ENCODE data around the gene ATP5PO. TPM values are rescaled to one million over a fixed set of nuclear protein-coding genes. Genes with fewer than 3 reads are reported as not detected.

The ATP5PO gene
- total RNA-seq, 1 donor from 2014 or later = 309 TPM

- H3K4me1 ChIP-seq = no peaks in the 10 kb centered on the region
- H4K20me1 ChIP-seq (ENCODE audit: low read depth) = no peaks in the 10 kb centered on the region
- no peaks in the 10 kb centered on the region for H3K36me3 ChIP-seq
- no peaks in the 10 kb centered on the region for H3F3A ChIP-seq (ENCODE audit: low read depth)
- TF ChIP-seq CTCF (IDR thresholded peaks at IDR 0.05) = no peak
- no peak for TF ChIP-seq EZH2 (IDR thresholded peaks at IDR 0.05)
- TF ChIP-seq EZH2phosphoT487 (IDR thresholded peaks at IDR 0.05) = no peak
- H3K79me2 ChIP-seq (ENCODE audit: low read depth) = no peaks in the 10 kb centered on the region
- H3K4me2 ChIP-seq = no peak overlapping the region
- H3K4me3 ChIP-seq = no peak overlapping the region
- H3K27ac Mint-ChIP-seq = no peak overlapping the region
- H3K27me3 Mint-ChIP-seq (ENCODE audit: insufficient read depth, low read depth) = peaks cover 7% of the 10 kb centered on the region
- H3K4me1 Mint-ChIP-seq = peaks cover 2% of the 10 kb centered on the region
- peaks cover 4% of the 10 kb centered on the region for H3K36me3 Mint-ChIP-seq
- H3K9ac ChIP-seq = no peak overlapping the region
- H3K27me3 ChIP-seq = no peaks in the 10 kb centered on the region
- H3K9me3 ChIP-seq (ENCODE audit: low read depth) = no peaks in the 10 kb centered on the region
- no peak overlapping the region for H3K27ac ChIP-seq
- no peak overlapping the region for H2AFZ ChIP-seq (replicated peaks)
- no peak overlapping the region for H3K4me3 Mint-ChIP-seq
- no peak for DNase-seq (ENCODE audit: low spot score)
- H3K9me3 Mint-ChIP-seq = peaks cover 16% of the 10 kb centered on the region
Observed at GRCh38 chr21:33954395-33954794, 38.8 kb upstream of the ATP5PO start.

- Mint-ChIP-seq H3K9me3 (peaks cover 13% of the 10 kb centered on the region), H3K36me3 (peaks cover 6% of the 10 kb centered on the region), H3K27me3 (ENCODE audit: insufficient read depth, low read depth) (peaks cover 10% of the 10 kb centered on the region), H3K4me3 (no peak overlapping the region), H3K27ac (peak overlapping the region; percentile 86), H3K4me1 (peaks cover 31% of the 10 kb centered on the region)
- no peak for DNase-seq (ENCODE audit: low spot score)
- no peak overlapping the region for H3K4me3 ChIP-seq
- H3K27me3 ChIP-seq = no peaks in the 10 kb centered on the region
- H2AFZ ChIP-seq (replicated peaks) = no peak overlapping the region
- no peak overlapping the region for H3K4me2 ChIP-seq
- peaks cover 20% of the 10 kb centered on the region for H3K4me1 ChIP-seq
- no peaks in the 10 kb centered on the region for H3K79me2 ChIP-seq (ENCODE audit: low read depth)
- peaks cover 19% of the 10 kb centered on the region for H3F3A ChIP-seq (ENCODE audit: low read depth)
- H4K20me1 ChIP-seq (ENCODE audit: low read depth) = no peaks in the 10 kb centered on the region
- no peak overlapping the region for H3K27ac ChIP-seq
- no peak overlapping the region for H3K9ac ChIP-seq
- no peaks in the 10 kb centered on the region for H3K36me3 ChIP-seq
- no peaks in the 10 kb centered on the region for H3K9me3 ChIP-seq (ENCODE audit: low read depth)
- TF ChIP-seq CTCF (IDR thresholded peaks at IDR 0.05) (no peak), EZH2phosphoT487 (IDR thresholded peaks at IDR 0.05) (no peak), EZH2 (IDR thresholded peaks at IDR 0.05) (no peak)
Observed at GRCh38 chr21:33951276-33952178, 35.9 kb upstream of the ATP5PO start.

GRCh38 chr21:33950431-33951079, 35.0 kb upstream of the ATP5PO start:
- Histone ChIP-seq H3K4me3 (no peak overlapping the region), H3K79me2 (ENCODE audit: low read depth) (no peaks in the 10 kb centered on the region), H3K4me2 (no peak overlapping the region), H2AFZ (replicated peaks) (no peak overlapping the region), H3K36me3 (no peaks in the 10 kb centered on the region), H4K20me1 (ENCODE audit: low read depth) (no peaks in the 10 kb centered on the region), H3F3A (ENCODE audit: low read depth) (peaks cover 21% of the 10 kb centered on the region), H3K9ac (no peak overlapping the region), H3K27ac (no peak overlapping the region), H3K4me1 (peaks cover 20% of the 10 kb centered on the region), H3K9me3 (ENCODE audit: low read depth) (no peaks in the 10 kb centered on the region), H3K27me3 (no peaks in the 10 kb centered on the region)
- Mint-ChIP-seq H3K4me3 (no peak overlapping the region), H3K27me3 (ENCODE audit: insufficient read depth, low read depth) (peaks cover 10% of the 10 kb centered on the region), H3K9me3 (peaks cover 13% of the 10 kb centered on the region), H3K27ac (peak overlapping the region; percentile 86), H3K4me1 (peaks cover 39% of the 10 kb centered on the region), H3K36me3 (peaks cover 6% of the 10 kb centered on the region)
- TF ChIP-seq EZH2phosphoT487 (IDR thresholded peaks at IDR 0.05) = no peak
- no peak for DNase-seq (ENCODE audit: low spot score)

Data from neural progenitor cell (in vitro differentiated cells).